Pancreas (tissue), 10 donors: ENCODE measurements around the gene NAV1. TPM values are rescaled to one million over a fixed set of nuclear protein-coding genes. Genes with fewer than 3 reads are reported as not detected.

Source experiments
- ATAC-seq, 4 donors: fragments of 200-7000 bp; cut with Tn5 transposase; one replicate each; pipeline versions ENCODE4 v1.8.0 to v1.9.1; 2020; ENCODE audit warnings: mild to moderate bottlenecking in 4 of 4, moderate library complexity in 4 of 4
- DNase-seq, 6 donors: peaks; one replicate each; pipeline ENCODE4 v3.0.0-alpha.2; 2020
- FAIRE-seq: peaks from 2 replicates; lab custom pipeline; 2012; peaks lifted over from hg19 to GRCh38; lab: Jason Lieb, UNC
- H3K27ac ChIP-seq, 4 donors: fragments of 200-600 bp; sonication (generic); 1 replicate in 3 of 4; 2 replicates in 1 of 4; pipeline versions ENCODE4 v1.5.0 to v1.8.0; 2020
- H3K27me3 ChIP-seq, 4 donors: fragments of 200-600 bp; one replicate each; pipeline ENCODE4 v1.8.0; 2021
- H3K36me3 ChIP-seq, 3 donors: fragments of 200-600 bp; sonication (generic) in 1 of 3; one replicate each; pipeline versions ENCODE4 v1.5.0 to v1.8.0; 2020 to 2021
- H3K4me1 ChIP-seq, 3 donors: fragments of 200-600 bp; one replicate each; pipeline ENCODE4 v1.8.0; 2021
- H3K4me3 ChIP-seq, 4 donors: fragments of 200-600 bp; sonication (generic) in 2 of 4; one replicate each; pipeline versions ENCODE4 v1.5.0 to v1.8.0; 2020 to 2021
- H3K9me3 ChIP-seq, 4 donors: fragments of 200-600 bp; one replicate each; pipeline ENCODE4 v1.8.0; 2021
- CTCF ChIP-seq, 4 donors: fragments of 200-600 bp; sonication (generic) in 3 of 4; IDR thresholded peaks; one replicate each; pipeline versions ENCODE4 v1.5.0 to v1.8.0; 2021; ENCODE audit warnings: antibody characterized with exemption in 4 of 4
- WGBS, 2 donors: extraction: QIAGEN DNeasy Blood & Tissue Kit; methylation state at CpG; one replicate each; pipeline ENCODE4 v1.1.7; 2013; 5-methylcytosine and 5-hydroxymethylcytosine counted together
- intact Hi-C, 3 donors: fragments of 100-400 bp; cut with DNase I; formaldehyde crosslinking; loops; one replicate each; pipeline versions ENCODE4 v1.11.1 to v1.14.2; 2022
- polyA plus RNA-seq, 2 donors: library from polyadenylated mRNA; stranded (reverse); fragments of 200-250 nt; gene quantifications; one replicate each; pipeline ENCODE4 v1.2.3, GENCODE V29; 2013
- total RNA-seq, 6 donors: library from RNA; stranded (reverse); fragmentation: NEBNext Ultra II Directional in 4 of 6; extraction: Animal tissue kit (Norgen Biotek cat#: 25700) in 4 of 6; gene quantifications; one replicate each; pipeline versions ENCODE4 v1.2.1 to v1.2.4, GENCODE V29; 2021 to 2023
- donor health status: healthy with polysubstance abuse.
- donor health status: DM: no; HTN: no; CAD: no; lungs with moderate emphysema.
- donor health status: DM: no; HTN: no; CAD: no.
- donor health status: control.
- donor health status: control.
- donor health status: Bipolar disorder and iron deficiency.
- donor health status: DM: yes; HTN: yes; CAD: no.
- donor health status: DM: no; HTN: no; CAD: no.
- donor health status: DM: no; HTN: no; CAD: no.
- donor health status: DM: yes; HTN: yes; CAD: no.

NAV1 gene
- total and polyA plus RNA-seq, 8 donors: 5.6 to 13.6 (median 7.3) TPM

- FAIRE-seq (no peak), ATAC-seq (no peak), DNase-seq (peak in 2 of 6 donors; percentile 2 to 33)
- no peak overlapping the region for H3K4me3 ChIP-seq
- H3K36me3 ChIP-seq: no peaks in the 10 kb centered on the region
- H3K27ac ChIP-seq: no peak overlapping the region
- no peaks in the 10 kb centered on the region for H3K4me1 ChIP-seq
- TF ChIP-seq CTCF (IDR thresholded peaks at IDR 0.05): no peak
- H3K9me3 ChIP-seq: no peaks in the 10 kb centered on the region
- WGBS, 2 donors: 82 to 85% methylated on average over 6 of the region's 6 CpGs
- intact Hi-C loops: loop anchor here in 1 of 3 donors (10.0 kb wide), 1 partner anchor 127 kb away; no protein-coding TSS in a partner anchor
- H3K27me3 ChIP-seq: no peaks in the 10 kb centered on the region
Measured at GRCh38 chr1:201568265-201568664, 29.3 kb downstream of the NAV1 start.

- ATAC-seq (no peak), FAIRE-seq (no peak)
- WGBS, 2 donors: 83 to 87% methylated on average over 4 of the region's 4 CpGs
Measured at GRCh38 chr1:201568859-201569294, 29.9 kb downstream of the NAV1 start.

GRCh38 chr1:201570181-201570885 lies 31.4 kb downstream of the NAV1 start:
- Histone ChIP-seq H3K27me3 (no peaks in the 10 kb centered on the region), H3K4me1 (no peaks in the 10 kb centered on the region), H3K36me3 (no peaks in the 10 kb centered on the region), H3K9me3 (no peaks in the 10 kb centered on the region), H3K4me3 (no peak overlapping the region), H3K27ac (no peak overlapping the region)
- WGBS, 2 donors: 88 to 90% methylated on average over 4 of the region's 4 CpGs
- FAIRE-seq (no peak), ATAC-seq (no peak), DNase-seq (peak in 1 of 6 donors; percentile 33)
- intact Hi-C loops: no loop called here
- no peak for TF ChIP-seq CTCF (IDR thresholded peaks at IDR 0.05)

More at GRCh38 chr1:201568859-201569294, 29.9 kb downstream of the NAV1 start:
- DNase-seq: peak in 1 of 6 donors; percentile 44
- no peaks in the 10 kb centered on the region for H3K9me3 ChIP-seq
- intact Hi-C loops: loop anchor here in 1 of 3 donors (10.0 kb wide), 1 partner anchor 126 kb away; no protein-coding TSS in a partner anchor
- no peak for TF ChIP-seq CTCF (IDR thresholded peaks at IDR 0.05)
- H3K36me3 ChIP-seq: no peaks in the 10 kb centered on the region
- H3K4me1 ChIP-seq: no peaks in the 10 kb centered on the region
- no peak overlapping the region for H3K27ac ChIP-seq
- H3K27me3 ChIP-seq: no peaks in the 10 kb centered on the region
- no peak overlapping the region for H3K4me3 ChIP-seq

GRCh38 chr1:201570886-201571624 lies 32.1 kb downstream of the NAV1 start:
- no peak for FAIRE-seq
- intact Hi-C loops: no loop called here

More at GRCh38 chr1:201570886-201571624, 32.1 kb downstream of the NAV1 start:
- 70 to 76% methylated on average over 10 of the region's 10 CpGs for WGBS, 2 donors
- no peak for TF ChIP-seq CTCF (IDR thresholded peaks at IDR 0.05)
- ATAC-seq (peak in 2 of 4 donors; percentile 40 to 45), DNase-seq (peak in 1 of 6 donors; percentile 44)
- Histone ChIP-seq H3K27me3 (no peaks in the 10 kb centered on the region), H3K27ac (no peak overlapping the region), H3K4me3 (no peak overlapping the region), H3K4me1 (no peaks in the 10 kb centered on the region), H3K9me3 (no peaks in the 10 kb centered on the region), H3K36me3 (no peaks in the 10 kb centered on the region)
